ENCODE data around the gene CSE1L.

GRCh38 chr20:49037962-49038387 is 8.1 kb upstream of the CSE1L start:
- TF ChIP-seq POLR2A (IDR thresholded peaks at IDR 0.05): no peak
- TF ChIP-seq CTCF (IDR thresholded peaks at IDR 0.05): no peak
